H1 (cell line): ENCODE measurements around the gene ZBTB7A. TPM values are rescaled to one million over a fixed set of nuclear protein-coding genes. Genes with fewer than 3 reads are reported as not detected.

ENCODE experiments used
- ASH2L ChIP-seq: fragments of 200-600, 300-600 bp; sonication (generic); IDR thresholded peaks from one replicate; pipeline ENCODE4 v1.7.1; 2017; ENCODE audit warnings: low read length
- EP300 ChIP-seq, 2 experiments: IDR thresholded peaks; 1 replicate in 1 of 2; 2 replicates in 1 of 2; pipeline ENCODE4 v1.6.1; 2011 to 2012; ENCODE audit warnings: low read depth in 2 of 2, low read length in 2 of 2, mild to moderate bottlenecking in 2 of 2, borderline replicate concordance in 1 of 2, inconsistent platforms in 1 of 2, moderate library complexity in 1 of 2
- polyA plus RNA-seq, 7 experiments: library from polyadenylated mRNA; depleted of rRNA in 3 of 7; stranded (reverse) in 5 of 7; unstranded in 2 of 7; fragments of >200 nt in 5 of 7; fragments of 200-250 nt in 2 of 7; gene quantifications; 1 replicate in 5 of 7; 2 replicates in 1 of 7; 4 replicates in 1 of 7; pipeline versions ENCODE4 v1.2.1 to v1.2.3, GENCODE V29; 2011 to 2013; ENCODE audit warnings: missing spikeins in 2 of 7, mixed read lengths in 2 of 7
- total RNA-seq: library from RNA; stranded (reverse); fragmentation: NEBNext Ultra II Directional; extraction: Animal tissue kit (Norgen Biotek cat#: 25700); gene quantifications from 2 replicates; pipeline ENCODE4 v1.2.1, GENCODE V29; 2021

Gene ZBTB7A
- total and polyA plus RNA-seq, 2 of the 8 experiments (the other 6 are each of a cell fraction or from before 2014, with no cell fraction given), result 5.6 to 17.8 TPM

DNA sequence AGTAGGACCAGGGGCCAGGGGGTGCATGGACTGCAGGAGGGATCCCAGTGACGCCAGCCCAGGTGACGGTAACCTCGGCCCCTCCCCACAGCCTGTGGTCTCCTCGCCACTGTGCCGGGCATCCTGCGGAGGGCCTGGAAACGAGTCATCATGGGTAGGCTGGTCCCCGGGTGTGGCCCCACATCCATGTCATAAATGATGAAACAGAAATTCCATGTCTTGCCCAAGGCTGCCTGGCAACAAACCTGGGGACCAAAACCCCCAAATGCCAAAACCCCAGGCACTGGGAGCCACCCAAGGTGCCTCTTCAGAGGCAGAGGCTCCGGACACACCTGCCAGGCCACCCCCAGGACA is 36.4 kb upstream of the ZBTB7A start (continued):
- TF ChIP-seq EP300 (IDR thresholded peaks at IDR 0.05; ENCODE audit: borderline replicate concordance in 1 of 2, low read depth in 2 of 2, low read length in 2 of 2) (no peak), ASH2L (no peak)
